ENCODE results near the gene PRRT1. TPM values are rescaled to one million over a fixed set of nuclear protein-coding genes. Genes with fewer than 3 reads are reported as not detected.

PRRT1 gene
- total RNA-seq, 1 experiment from 2014 or later, result 1.9 TPM

- Mint-ChIP-seq H3K4me1 (peaks cover 50 to 60% of the 10 kb centered on the region in 2 experiments), H3K9me3 (no peaks in the 10 kb centered on the region; a peak in 1 of 5 replicates), H3K36me3 (ENCODE audit: insufficient read depth in 1 of 3, low read depth in 3 of 3) (peaks cover 12 to 29% (median 27%) of the 10 kb centered on the region in 3 experiments; a peak in 6 of 7 replicates), H3K27me3 (ENCODE audit: low read depth) (no peaks in the 10 kb centered on the region), H3K4me3 (peak overlapping the region; percentile 22 to 44; a peak in 3 of 5 replicates), H3K27ac (peak overlapping the region; percentile 39 to 84 (median 74); a peak in 5 of 7 replicates)
- H2BK20ac ChIP-seq (ENCODE audit: low read depth, low read length, poor library complexity, severe bottlenecking), result no peak overlapping the region
- H4K91ac ChIP-seq (ENCODE audit: insufficient read length, low read depth, low read length), result no peak overlapping the region
- no peaks in the 10 kb centered on the region for H4K20me1 ChIP-seq (ENCODE audit: control insufficient read depth, insufficient read depth, insufficient read length)
- no peak for TF ChIP-seq CTCF (conservative IDR thresholded peaks at IDR 0.05)
- no peak overlapping the region for H3K14ac ChIP-seq (ENCODE audit: insufficient read depth, low read length)
- H3K79me1 ChIP-seq (ENCODE audit: insufficient read depth, low read depth, low read length, poor library complexity, severe bottlenecking), result no peaks in the 10 kb centered on the region
- H3K23ac ChIP-seq (ENCODE audit: insufficient read length, low read depth, low read length), result no peak overlapping the region
- DNase-seq, result peak; percentile 25
- no CpG with 5 or more reads among the region's 8 CpGs for WGBS (ENCODE audit: extremely low coverage, insufficient read length, low lambda C conversion rate)
- H3K4me2 ChIP-seq (ENCODE audit: insufficient read depth, insufficient read length, low read length), result peak overlapping the region; percentile 49
- no peaks in the 10 kb centered on the region for H3K79me2 ChIP-seq (ENCODE audit: insufficient read depth, low read length)
- H3K56ac ChIP-seq (ENCODE audit: insufficient read length, low read depth, low read length), result no peak overlapping the region
- H2BK5ac ChIP-seq (ENCODE audit: insufficient read length, low read length), result no peak overlapping the region
- H3K18ac ChIP-seq (ENCODE audit: insufficient read length, low read depth, low read length), result no peak overlapping the region
- no peaks in the 10 kb centered on the region for H3K9me3 ChIP-seq (ENCODE audit: control insufficient read depth, low read depth, low read length)
- peak overlapping the region; percentile 38 for H2BK12ac ChIP-seq (ENCODE audit: insufficient read length, low read depth, low read length)
- H3K9ac ChIP-seq (ENCODE audit: extremely low read depth, insufficient read length, low read length), result no peak overlapping the region
- no peaks in the 10 kb centered on the region for H3K27me3 ChIP-seq (ENCODE audit: insufficient read depth, low read length)
- peaks cover 15% of the 10 kb centered on the region for H3K23me2 ChIP-seq (ENCODE audit: insufficient read length, low read depth, low read length, poor library complexity, severe bottlenecking)
- H4K5ac ChIP-seq (ENCODE audit: insufficient read length, low read depth, low read length), result no peak overlapping the region
- H2BK15ac ChIP-seq (ENCODE audit: low read depth, low read length), result no peak overlapping the region
- no peak overlapping the region for H3K4ac ChIP-seq (ENCODE audit: low read depth, low read length)
- no peak overlapping the region for H3T11ph ChIP-seq (ENCODE audit: low read length)
- peaks cover 7% of the 10 kb centered on the region for H3K4me1 ChIP-seq (ENCODE audit: insufficient read depth, low read length)
- no peak overlapping the region for H4K8ac ChIP-seq (replicated peaks; ENCODE audit: insufficient read length, low read depth, low read length)
- no peak overlapping the region for H2BK120ac ChIP-seq (ENCODE audit: low read depth, low read length, poor library complexity, severe bottlenecking)
- H2AK5ac ChIP-seq (ENCODE audit: insufficient read length, low read length), result no peak overlapping the region
- H2AFZ ChIP-seq (ENCODE audit: low read length), result no peak overlapping the region
- H3K27ac ChIP-seq (ENCODE audit: insufficient read length, low read depth, low read length), result no peak overlapping the region
These were observed 39.4 kb upstream of the PRRT1 start for GRCh38 chr6:32190911-32191677.

All from H9 (cell line).